HepG2 (cell line): ENCODE data around the gene ERCC5. TPM values are rescaled to one million over a fixed set of nuclear protein-coding genes. Genes with fewer than 3 reads are reported as not detected.

Source experiments
- ATAC-seq: fragments of 200-7000 bp; cut with Tn5 transposase; 3 replicates; pipeline ENCODE4 v1.9.1; 2020; ENCODE audit warnings: mild to moderate bottlenecking, moderate library complexity
- BruUV-seq: library from RNA; stranded (reverse); fragments of 400-500 nt; replicated peaks from 2 replicates; lab custom pipeline; 2021; lab: Mats Ljungman, UMichigan
- CTCF ChIA-PET: fragments of 300-600 bp; formaldehyde crosslinking; extraction: SDS; loops from one replicate; lab custom pipeline; 2021; ENCODE audit warnings: low total read pairs, inconsistent platforms, low intra/inter-chr PET ratio; lab: Yijun Ruan, JAX
- POLR2A ChIA-PET: fragments of 350-600 bp; sonication (Branson Sonifier 250); formaldehyde crosslinking; loops from one replicate; lab custom pipeline; 2020; ENCODE audit warnings: antibody characterized with exemption, inconsistent platforms; lab: Yijun Ruan, JAX
- DNase-seq: peaks from one replicate; pipeline ENCODE4 v3.0.0-alpha.2; 2015; ENCODE audit warnings: low spot score
- FAIRE-seq: peaks from 3 replicates; lab custom pipeline; 2011; peaks lifted over from hg19 to GRCh38; lab: Jason Lieb, UNC
- H2AFZ ChIP-seq: one replicate; pipeline ENCODE4 v1.6.1; 2011; ENCODE audit warnings: low read length, inconsistent platforms
- H3K27ac ChIP-seq: fragments of 300-600 bp; 3 replicates; pipeline ENCODE4 v1.8.0; 2011; ENCODE audit warnings: mixed run types, mild to moderate bottlenecking, mixed read lengths, low read length, inconsistent platforms; ENCODE audit not compliant: insufficient read depth; ENCODE audit errors: extremely low read length
- H3K27me3 ChIP-seq, 2 experiments: fragments of 200-600 bp in 1 of 2; 2 replicates in 1 of 2; 3 replicates in 1 of 2; pipeline versions ENCODE4 v1.6.0 to v1.8.0; 2011; ENCODE audit warnings: low read length in 2 of 2, mild to moderate bottlenecking in 2 of 2, moderate library complexity in 2 of 2, inconsistent platforms in 1 of 2; ENCODE audit not compliant: insufficient read depth in 2 of 2, control insufficient read depth in 1 of 2
- H3K36me3 ChIP-seq, 2 experiments: fragments of 200-600 bp in 1 of 2; replicated peaks in 1 of 2; 2 replicates in 1 of 2; 3 replicates in 1 of 2; pipeline versions ENCODE4 v1.5.1 to v1.8.0; 2011; ENCODE audit warnings: low read length in 2 of 2, inconsistent platforms in 1 of 2; ENCODE audit not compliant: insufficient read depth in 2 of 2, control insufficient read depth in 1 of 2
- H3K4me1 ChIP-seq: 2 replicates; pipeline ENCODE4 v1.5.1; 2012; ENCODE audit warnings: low read length, inconsistent platforms; ENCODE audit not compliant: insufficient read depth
- H3K4me2 ChIP-seq: 2 replicates; pipeline ENCODE4 v1.6.0; 2011; ENCODE audit warnings: low read depth, low read length, inconsistent platforms
- H3K4me3 ChIP-seq, 3 experiments: fragments of 200-600 bp in 1 of 3; sonication (generic), shearing (Covaris generic) in 1 of 3; replicated peaks in 1 of 3; 2 replicates each; pipeline ENCODE4 v1.5.1; 2011 to 2016; ENCODE audit warnings: low read length in 3 of 3, inconsistent platforms in 2 of 3, low read depth in 2 of 3, mild to moderate bottlenecking in 2 of 3, control low read depth in 1 of 3, mixed read lengths in 1 of 3; ENCODE audit not compliant: insufficient read depth in 1 of 3
- H3K79me2 ChIP-seq: one replicate; pipeline ENCODE4 v1.6.1; 2011; ENCODE audit warnings: low read length, inconsistent platforms; ENCODE audit not compliant: insufficient read depth
- H3K9ac ChIP-seq: 2 replicates; pipeline ENCODE4 v1.6.0; 2011; ENCODE audit warnings: mild to moderate bottlenecking, low read depth, low read length, inconsistent platforms; ENCODE audit not compliant: insufficient read depth
- H3K9me3 ChIP-seq: 2 replicates; pipeline ENCODE4 v1.5.1; 2012; ENCODE audit warnings: mild to moderate bottlenecking, low read length
- H4K20me1 ChIP-seq: 2 replicates; pipeline ENCODE4 v1.6.0; 2011; ENCODE audit warnings: inconsistent platforms, mild to moderate bottlenecking, low read length, moderate library complexity; ENCODE audit not compliant: insufficient read depth
- FOSL1 ChIP-seq: sonication (generic); formaldehyde crosslinking; IDR thresholded peaks from 2 replicates; pipeline ENCODE4 v1.9.0; 2021; ENCODE audit warnings: missing genetic modification reagents, borderline replicate concordance
- MED8 ChIP-seq: sonication (generic); formaldehyde crosslinking; IDR thresholded peaks from 2 replicates; pipeline ENCODE4 v1.8.1; 2023; ENCODE audit warnings: mild to moderate bottlenecking, missing genetic modification reagents; ENCODE audit not compliant: insufficient replicate concordance
- SPEN ChIP-seq: sonication (generic); formaldehyde crosslinking; IDR thresholded peaks from 2 replicates; pipeline ENCODE4 v1.5.1; 2020; ENCODE audit warnings: low read depth, mild to moderate bottlenecking, missing genetic modification reagents
- YY1 ChIP-seq: IDR thresholded peaks from 2 replicates; pipeline ENCODE4 v1.6.1; 2011; ENCODE audit warnings: low read length, low read depth, moderate library complexity, mild to moderate bottlenecking; ENCODE audit not compliant: insufficient read depth, insufficient replicate concordance
- ZNF30 ChIP-seq: sonication (generic); formaldehyde crosslinking; IDR thresholded peaks from 2 replicates; pipeline ENCODE4 v1.5.0; 2020; ENCODE audit warnings: mild to moderate bottlenecking, missing genetic modification reagents
- ZNF432 ChIP-seq: sonication (generic); formaldehyde crosslinking; IDR thresholded peaks from 2 replicates; pipeline ENCODE4 v1.5.0; 2020; ENCODE audit warnings: missing genetic modification reagents, mild to moderate bottlenecking, borderline replicate concordance
- ZSCAN12 ChIP-seq: sonication (generic); formaldehyde crosslinking; IDR thresholded peaks from 2 replicates; pipeline ENCODE4 v1.9.0; 2021; ENCODE audit warnings: mild to moderate bottlenecking, missing genetic modification reagents
- ZSCAN22 ChIP-seq: sonication (generic); formaldehyde crosslinking; IDR thresholded peaks from 2 replicates; pipeline ENCODE4 v1.4.0; 2020; ENCODE audit warnings: mild to moderate bottlenecking, missing genetic modification reagents
- WGBS: methylation state at CpG from one replicate; pipeline ENCODE4 v1.1.6; 2017; ENCODE audit warnings: low lambda C conversion rate; 5-methylcytosine and 5-hydroxymethylcytosine counted together
- in situ Hi-C: cut with HindIII; loops from 2 replicates; pipeline ENCODE4 v1.10.0; 2017; ENCODE audit warnings: low pct_unique_long_range_greater_than_20kb; ENCODE audit not compliant: extremely low pct_ligation_motif_present
- intact Hi-C: fragments of 100-400 bp; cut with micrococcal nuclease; formaldehyde crosslinking; loops from one replicate; pipeline ENCODE4 v1.10.0; 2022; ENCODE audit not compliant: unreplicated experiment
- polyA plus RNA-seq, 8 experiments: library from polyadenylated mRNA; depleted of rRNA in 3 of 8; stranded (reverse) in 7 of 8; unstranded in 1 of 8; fragments of >200 nt; fragmentation: Illumina TruSeq in 4 of 8; extraction: Trizol in 4 of 8; gene quantifications; 2 replicates each; pipeline versions ENCODE4 v1.2.1 to v1.2.3, GENCODE V29; 2011 to 2016; ENCODE audit warnings: low read depth in 4 of 8, missing spikeins in 1 of 8, mixed read lengths in 1 of 8; ENCODE audit not compliant: insufficient read depth in 1 of 8
- total RNA-seq, 5 experiments: library from RNA; depleted of rRNA; stranded (reverse); fragments of >200 nt; fragmentation: Illumina TruSeq; extraction: Trizol; gene quantifications; 2 replicates each; pipeline ENCODE4 v1.2.3, GENCODE V29; 2016; ENCODE audit warnings: low read depth in 1 of 5
- TF ChIP-seq, protein P1 (sequence below): sonication (generic); formaldehyde crosslinking; IDR thresholded peaks from 2 replicates; pipeline ENCODE4 v1.9.0; 2021; ENCODE audit warnings: mild to moderate bottlenecking, missing genetic modification reagents
- TF ChIP-seq, protein P2 (sequence below): sonication (generic); formaldehyde crosslinking; IDR thresholded peaks from 2 replicates; pipeline ENCODE4 v1.4.0; 2020; ENCODE audit warnings: missing genetic modification reagents

Gene ERCC5
- total and polyA plus RNA-seq, 2 of the 13 experiments (the other 11 are each of a cell fraction or from before 2014, with no cell fraction given): 12.9 to 35.5 TPM

DNA sequence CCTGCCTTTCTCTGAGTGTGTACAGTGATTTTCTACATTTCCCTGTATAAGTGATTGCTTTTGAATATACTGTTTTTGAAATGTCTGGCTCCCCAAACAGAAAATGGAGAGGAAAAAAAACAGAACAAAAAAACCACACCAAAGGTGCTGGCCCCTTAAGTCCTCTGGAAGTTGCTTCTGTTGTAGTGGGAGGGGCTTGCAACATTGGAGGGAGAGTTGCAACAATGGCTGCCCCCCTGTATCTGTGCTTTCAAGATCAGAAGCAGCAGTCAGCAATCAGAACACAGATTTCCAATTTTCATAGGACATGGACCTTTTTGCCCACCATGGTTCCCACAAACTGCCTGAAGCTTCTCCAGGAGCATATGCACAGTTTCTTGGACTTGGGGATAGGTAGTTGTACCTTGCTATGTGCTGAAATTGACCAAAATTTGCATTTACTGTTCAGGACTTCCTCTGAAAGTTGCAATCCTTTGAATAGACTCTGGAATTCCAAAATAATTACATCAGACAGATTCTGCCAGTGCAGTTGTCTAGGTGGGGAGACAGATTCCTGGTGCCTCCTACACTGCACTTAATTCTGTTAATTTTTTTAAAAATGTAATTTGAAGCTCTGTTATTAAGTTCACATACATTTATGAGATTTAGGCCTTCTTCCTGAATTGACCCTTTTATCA lies 33.1 kb upstream of the ERCC5 start:
- no peak for DNase-seq
- H3K4me1 ChIP-seq: peaks cover 24% of the 10 kb centered on the region
- TF ChIP-seq ZNF30 (CRISPR knock-in tag) (no peak), YY1 (peak; percentile 30)
- TF ChIP-seq, all 625 proteins: peak for 1
- Histone ChIP-seq H3K27ac (no peak overlapping the region), H3K36me3 (peaks cover 1 to 14% of the 10 kb centered on the region in 2 experiments; a peak in 3 of 5 replicates), H3K4me3 (no peak overlapping the region), H2AFZ (no peak overlapping the region), H3K9me3 (no peaks in the 10 kb centered on the region), H4K20me1 (0 out of 2 replicates have a peak, but pooled peaks cover 5% of the 10 kb centered on the region), H3K79me2 (peaks cover 28% of the 10 kb centered on the region), H3K9ac (no peak overlapping the region), H3K4me2 (no peak overlapping the region), H3K27me3 (no peaks in the 10 kb centered on the region)
- intact Hi-C loops (no loop called here), in situ Hi-C loops (no loop called here)
- ChIA-PET POLR2A (interaction anchor here (1.2 kb wide), 1 partner anchor 18 kb away, joined by 3 read pairs; no protein-coding TSS in a partner anchor), CTCF (no interaction called here)
- BruUV-seq: no TSS peak
- ATAC-seq: no peak
- FAIRE-seq: no peak

DNA sequence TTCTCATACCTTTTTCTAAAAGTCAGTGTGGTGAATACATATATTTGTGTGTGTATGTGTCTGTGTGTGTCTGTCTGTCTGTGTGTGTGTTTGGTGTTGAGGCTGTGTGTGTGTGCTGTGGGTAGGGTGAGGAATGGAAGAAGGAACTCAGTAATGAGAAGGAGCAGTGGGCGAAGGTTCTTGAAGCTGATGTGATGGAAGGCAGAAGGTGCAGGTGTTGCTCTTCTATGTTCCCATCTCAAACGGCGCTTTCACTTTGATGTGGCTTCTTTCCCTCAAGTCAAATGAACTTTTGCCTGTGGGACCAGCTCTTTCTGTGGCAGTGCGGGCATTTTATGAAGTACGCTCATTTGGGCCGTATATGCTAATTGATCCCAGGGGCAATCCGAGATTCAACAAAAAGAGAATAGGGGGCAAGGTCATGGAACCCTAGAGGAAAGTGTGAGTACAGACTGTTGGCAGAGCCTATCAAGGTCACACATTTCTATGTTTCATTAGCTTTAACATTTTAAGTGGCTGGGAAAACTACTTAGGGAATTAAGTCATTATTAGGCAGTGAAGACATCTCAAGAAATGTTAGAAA lies 31.7 kb upstream of the ERCC5 start:
- Histone ChIP-seq H3K4me2 (no peak overlapping the region), H4K20me1 (0 out of 2 replicates have a peak, but pooled peaks cover 5% of the 10 kb centered on the region), H3K79me2 (peaks cover 21% of the 10 kb centered on the region), H3K27me3 (no peaks in the 10 kb centered on the region), H3K4me1 (peaks cover 24% of the 10 kb centered on the region), H2AFZ (no peak overlapping the region), H3K4me3 (no peak overlapping the region), H3K9me3 (no peaks in the 10 kb centered on the region), H3K36me3 (peaks cover 1 to 14% of the 10 kb centered on the region in 2 experiments; a peak in 3 of 5 replicates), H3K9ac (no peak overlapping the region), H3K27ac (no peak overlapping the region)
- BruUV-seq: no TSS peak
- ChIA-PET POLR2A (interaction anchor here (1.1 to 1.2 kb wide), 3 partner anchors 13 to 218 kb away, joined by 3 to 4 read pairs (median 3); partner anchors contain the start of gene TPP2), CTCF (no interaction called here)
- DNase-seq: no peak
- no peak for FAIRE-seq
- intact Hi-C loops (no loop called here), in situ Hi-C loops (no loop called here)
- ATAC-seq: no peak
- 82% methylated on average over 7 of the region's 7 CpGs for WGBS
- no peak for TF ChIP-seq SPEN (CRISPR knock-in tag)
- TF ChIP-seq, protein P1, sequence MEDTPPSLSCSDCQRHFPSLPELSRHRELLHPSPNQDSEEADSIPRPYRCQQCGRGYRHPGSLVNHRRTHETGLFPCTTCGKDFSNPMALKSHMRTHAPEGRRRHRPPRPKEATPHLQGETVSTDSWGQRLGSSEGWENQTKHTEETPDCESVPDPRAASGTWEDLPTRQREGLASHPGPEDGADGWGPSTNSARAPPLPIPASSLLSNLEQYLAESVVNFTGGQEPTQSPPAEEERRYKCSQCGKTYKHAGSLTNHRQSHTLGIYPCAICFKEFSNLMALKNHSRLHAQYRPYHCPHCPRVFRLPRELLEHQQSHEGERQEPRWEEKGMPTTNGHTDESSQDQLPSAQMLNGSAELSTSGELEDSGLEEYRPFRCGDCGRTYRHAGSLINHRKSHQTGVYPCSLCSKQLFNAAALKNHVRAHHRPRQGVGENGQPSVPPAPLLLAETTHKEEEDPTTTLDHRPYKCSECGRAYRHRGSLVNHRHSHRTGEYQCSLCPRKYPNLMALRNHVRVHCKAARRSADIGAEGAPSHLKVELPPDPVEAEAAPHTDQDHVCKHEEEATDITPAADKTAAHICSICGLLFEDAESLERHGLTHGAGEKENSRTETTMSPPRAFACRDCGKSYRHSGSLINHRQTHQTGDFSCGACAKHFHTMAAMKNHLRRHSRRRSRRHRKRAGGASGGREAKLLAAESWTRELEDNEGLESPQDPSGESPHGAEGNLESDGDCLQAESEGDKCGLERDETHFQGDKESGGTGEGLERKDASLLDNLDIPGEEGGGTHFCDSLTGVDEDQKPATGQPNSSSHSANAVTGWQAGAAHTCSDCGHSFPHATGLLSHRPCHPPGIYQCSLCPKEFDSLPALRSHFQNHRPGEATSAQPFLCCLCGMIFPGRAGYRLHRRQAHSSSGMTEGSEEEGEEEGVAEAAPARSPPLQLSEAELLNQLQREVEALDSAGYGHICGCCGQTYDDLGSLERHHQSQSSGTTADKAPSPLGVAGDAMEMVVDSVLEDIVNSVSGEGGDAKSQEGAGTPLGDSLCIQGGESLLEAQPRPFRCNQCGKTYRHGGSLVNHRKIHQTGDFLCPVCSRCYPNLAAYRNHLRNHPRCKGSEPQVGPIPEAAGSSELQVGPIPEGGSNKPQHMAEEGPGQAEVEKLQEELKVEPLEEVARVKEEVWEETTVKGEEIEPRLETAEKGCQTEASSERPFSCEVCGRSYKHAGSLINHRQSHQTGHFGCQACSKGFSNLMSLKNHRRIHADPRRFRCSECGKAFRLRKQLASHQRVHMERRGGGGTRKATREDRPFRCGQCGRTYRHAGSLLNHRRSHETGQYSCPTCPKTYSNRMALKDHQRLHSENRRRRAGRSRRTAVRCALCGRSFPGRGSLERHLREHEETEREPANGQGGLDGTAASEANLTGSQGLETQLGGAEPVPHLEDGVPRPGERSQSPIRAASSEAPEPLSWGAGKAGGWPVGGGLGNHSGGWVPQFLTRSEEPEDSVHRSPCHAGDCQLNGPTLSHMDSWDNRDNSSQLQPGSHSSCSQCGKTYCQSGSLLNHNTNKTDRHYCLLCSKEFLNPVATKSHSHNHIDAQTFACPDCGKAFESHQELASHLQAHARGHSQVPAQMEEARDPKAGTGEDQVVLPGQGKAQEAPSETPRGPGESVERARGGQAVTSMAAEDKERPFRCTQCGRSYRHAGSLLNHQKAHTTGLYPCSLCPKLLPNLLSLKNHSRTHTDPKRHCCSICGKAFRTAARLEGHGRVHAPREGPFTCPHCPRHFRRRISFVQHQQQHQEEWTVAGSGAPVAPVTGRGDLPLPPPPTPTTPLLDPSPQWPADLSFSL (CRISPR knock-in tag): no peak
- TF ChIP-seq FOSL1: no peak
- TF ChIP-seq ZNF432 (CRISPR knock-in tag): no peak
- TF ChIP-seq ZSCAN22 (CRISPR knock-in tag): no peak
- no peak for TF ChIP-seq ZSCAN12 (CRISPR knock-in tag)
- no peak for TF ChIP-seq MED8 (CRISPR knock-in tag)
- TF ChIP-seq, protein P2, sequence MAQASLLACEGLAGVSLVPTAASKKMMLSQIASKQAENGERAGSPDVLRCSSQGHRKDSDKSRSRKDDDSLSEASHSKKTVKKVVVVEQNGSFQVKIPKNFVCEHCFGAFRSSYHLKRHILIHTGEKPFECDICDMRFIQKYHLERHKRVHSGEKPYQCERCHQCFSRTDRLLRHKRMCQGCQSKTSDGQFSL (CRISPR knock-in tag): no peak
